Progenitor cell of endocrine pancreas (in vitro differentiated cells): ENCODE data around the gene GLRX. TPM values are rescaled to one million over a fixed set of nuclear protein-coding genes. Genes with fewer than 3 reads are reported as not detected.

Source experiments
- DNase-seq: peaks from one replicate; pipeline ENCODE4 v3.0.0; 2021; ENCODE audit warnings: low spot score; ENCODE audit not compliant: unreplicated experiment
- H3K27ac Mint-ChIP-seq: 2 replicates; pipeline ENCODE4 v1.8.0; 2021; ENCODE audit warnings: mild to moderate bottlenecking, moderate library complexity, mixed read lengths
- H3K27me3 Mint-ChIP-seq: 2 replicates; pipeline ENCODE4 v1.8.0; 2021; ENCODE audit warnings: mixed read lengths
- H3K36me3 Mint-ChIP-seq: 2 replicates; pipeline ENCODE4 v1.8.0; 2022; ENCODE audit warnings: mixed read lengths; ENCODE audit not compliant: insufficient read depth
- H3K4me1 Mint-ChIP-seq: 2 replicates; pipeline ENCODE4 v1.8.0; 2021; ENCODE audit warnings: low read depth, mixed read lengths
- H3K4me3 Mint-ChIP-seq: 2 replicates; pipeline ENCODE4 v1.8.0; 2021; ENCODE audit warnings: low read depth, mild to moderate bottlenecking, moderate library complexity, mixed read lengths
- H3K9me3 Mint-ChIP-seq: 2 replicates; pipeline ENCODE4 v1.8.0; 2021; ENCODE audit warnings: low read depth, mixed read lengths
- CTCF ChIP-seq: fragments of 200-600 bp; sonication (generic); IDR thresholded peaks from one replicate; pipeline ENCODE4 v1.5.0; 2021; ENCODE audit warnings: antibody characterized with exemption, mild to moderate bottlenecking; ENCODE audit not compliant: unreplicated experiment
- total RNA-seq: library from RNA; stranded (reverse); gene quantifications from 2 replicates; pipeline ENCODE4 v1.2.1, GENCODE V29; 2021

The GLRX gene
- total RNA-seq, 1 donor from 2014 or later = 12.7 TPM

- TF ChIP-seq CTCF = no peak
- Mint-ChIP-seq H3K36me3 (peaks cover 8% of the 10 kb centered on the region), H3K4me3 (no peak overlapping the region), H3K27ac (no peak overlapping the region), H3K4me1 (peaks cover 14% of the 10 kb centered on the region), H3K9me3 (peaks cover 6% of the 10 kb centered on the region), H3K27me3 (no peaks in the 10 kb centered on the region)
- no peak for DNase-seq
These were observed 21.0 kb downstream of the GLRX start for GRCh38 chr5:95801532-95801931.

- DNase-seq = no peak
- no peak overlapping the region for H3K4me3 Mint-ChIP-seq
- TF ChIP-seq CTCF = no peak
- peaks cover 14% of the 10 kb centered on the region for H3K4me1 Mint-ChIP-seq
- peak overlapping the region; percentile 12 for H3K27ac Mint-ChIP-seq
- no peaks in the 10 kb centered on the region for H3K27me3 Mint-ChIP-seq
- peaks cover 6% of the 10 kb centered on the region for H3K9me3 Mint-ChIP-seq
- peaks cover 8% of the 10 kb centered on the region for H3K36me3 Mint-ChIP-seq
These were observed 22.0 kb downstream of the GLRX start for GRCh38 chr5:95800553-95800952.

- peaks cover 14% of the 10 kb centered on the region for H3K4me1 Mint-ChIP-seq
These were observed 23.2 kb downstream of the GLRX start for GRCh38 chr5:95799191-95799835.

GRCh38 chr5:95798545-95798944, 24.0 kb downstream of the GLRX start:
- Mint-ChIP-seq H3K9me3 (peaks cover 3% of the 10 kb centered on the region), H3K27me3 (no peaks in the 10 kb centered on the region), H3K4me3 (no peak overlapping the region), H3K4me1 (peaks cover 13% of the 10 kb centered on the region), H3K36me3 (peaks cover 10% of the 10 kb centered on the region), H3K27ac (no peak overlapping the region)
- no peak for DNase-seq
- TF ChIP-seq CTCF = no peak

More at GRCh38 chr5:95799191-95799835, 23.2 kb downstream of the GLRX start:
- Mint-ChIP-seq H3K4me3 (no peak overlapping the region), H3K27ac (no peak overlapping the region), H3K27me3 (no peaks in the 10 kb centered on the region), H3K36me3 (peaks cover 5% of the 10 kb centered on the region), H3K9me3 (peaks cover 3% of the 10 kb centered on the region)
- no peak for TF ChIP-seq CTCF
- no peak for DNase-seq

GRCh38 chr5:95798048-95798447, 24.5 kb downstream of the GLRX start:
- no peak overlapping the region for H3K27ac Mint-ChIP-seq
- peaks cover 9% of the 10 kb centered on the region for H3K4me1 Mint-ChIP-seq
- H3K9me3 Mint-ChIP-seq = peaks cover 3% of the 10 kb centered on the region
- no peak overlapping the region for H3K4me3 Mint-ChIP-seq
- no peak for TF ChIP-seq CTCF
- no peaks in the 10 kb centered on the region for H3K27me3 Mint-ChIP-seq
- DNase-seq = no peak
- H3K36me3 Mint-ChIP-seq = peaks cover 10% of the 10 kb centered on the region
